GM19025 (cell line): ENCODE results near the gene GALNT17.
"Not testable (repeated sequence)": the region's sequence is repeated elsewhere in the genome, so short reads cannot be mapped to it uniquely, and the experiment has no call there.

Experiments used
- ATAC-seq: cut with Tn5 transposase; IDR thresholded peaks from one replicate; pipeline ENCODE4 v1.9.1; 2021; ENCODE audit warnings: mild to moderate bottlenecking, low read depth, moderate library complexity; ENCODE audit not compliant: unreplicated experiment

GALNT17 gene

GRCh38 chr7:71598553-71598952 lies 466.6 kb downstream of the GALNT17 start:
- ATAC-seq: no peak

- no peak for ATAC-seq
Observed at GRCh38 chr7:71601851-71602250, 469.9 kb downstream of the GALNT17 start.

GRCh38 chr7:71604818-71605414 lies 473.0 kb downstream of the GALNT17 start:
- ATAC-seq: no peak

- no peak for ATAC-seq
Observed at GRCh38 chr7:71611986-71612385, 480.0 kb downstream of the GALNT17 start.

GRCh38 chr7:71612911-71613310 lies 481.0 kb downstream of the GALNT17 start:
- no peak for ATAC-seq

GRCh38 chr7:71613313-71613712 lies 481.4 kb downstream of the GALNT17 start:
- ATAC-seq: no peak

- no peak for ATAC-seq
Observed at GRCh38 chr7:71615017-71615416, 483.1 kb downstream of the GALNT17 start.

- no peak for ATAC-seq
Observed at GRCh38 chr7:71616217-71616616, 484.3 kb downstream of the GALNT17 start.

- ATAC-seq: no peak
Observed at GRCh38 chr7:71618278-71618677, 486.3 kb downstream of the GALNT17 start.

- no peak for ATAC-seq
Observed at GRCh38 chr7:71625545-71625944, 493.6 kb downstream of the GALNT17 start.

GRCh38 chr7:71626206-71626605 lies 494.3 kb downstream of the GALNT17 start:
- no peak for ATAC-seq

GRCh38 chr7:71627651-71628050 lies 495.7 kb downstream of the GALNT17 start:
- no peak for ATAC-seq

GRCh38 chr7:71630516-71630915 lies 498.6 kb downstream of the GALNT17 start:
- ATAC-seq: no peak

- ATAC-seq: no peak
Observed at GRCh38 chr7:71633551-71634008, 501.6 kb downstream of the GALNT17 start.

- not testable (repeated sequence) for ATAC-seq
Observed at GRCh38 chr7:71635849-71636248, 503.9 kb downstream of the GALNT17 start.

- ATAC-seq: no peak
Observed at GRCh38 chr7:71636329-71636728, 504.4 kb downstream of the GALNT17 start.

- no peak for ATAC-seq
Observed at GRCh38 chr7:71637578-71637977, 505.6 kb downstream of the GALNT17 start.

GRCh38 chr7:71638108-71638507 lies 506.2 kb downstream of the GALNT17 start:
- ATAC-seq: no peak

- no peak for ATAC-seq
Observed at GRCh38 chr7:71639382-71640085, 507.6 kb downstream of the GALNT17 start.

- not testable (repeated sequence) for ATAC-seq
Observed at GRCh38 chr7:71643031-71643430, 511.1 kb downstream of the GALNT17 start.

GRCh38 chr7:71645836-71646235 lies 513.9 kb downstream of the GALNT17 start:
- ATAC-seq: no peak

- ATAC-seq: no peak
Observed at GRCh38 chr7:71649812-71650211, 517.9 kb downstream of the GALNT17 start.
